ENCODE data around the gene DNAH7. TPM values are rescaled to one million over a fixed set of nuclear protein-coding genes. Genes with fewer than 3 reads are reported as not detected.

Gene DNAH7
- total and polyA plus RNA-seq, 3 donors from 2014 or later: 14.9 to 27.1 (median 25.8) TPM

GRCh38 chr2:195850764-195851163 is 217.9 kb downstream of the DNAH7 start:
- DNase-seq: no peak
- H3K27ac ChIP-seq: no peak overlapping the region
- intact Hi-C loops (cut with DNase I; ENCODE audit: low total_unique reads): no loop called here
- WGBS, 2 donors: 77 to 83% methylated on average over 3 of the region's 3 CpGs
- H3K4me3 ChIP-seq: no peak overlapping the region
- no peaks in the 10 kb centered on the region for H3K9me3 ChIP-seq
- H3K36me3 ChIP-seq (ENCODE audit: low read depth, missing control alignments): no peaks in the 10 kb centered on the region
- no peaks in the 10 kb centered on the region for H3K27me3 ChIP-seq
- TF ChIP-seq, protein P1, sequence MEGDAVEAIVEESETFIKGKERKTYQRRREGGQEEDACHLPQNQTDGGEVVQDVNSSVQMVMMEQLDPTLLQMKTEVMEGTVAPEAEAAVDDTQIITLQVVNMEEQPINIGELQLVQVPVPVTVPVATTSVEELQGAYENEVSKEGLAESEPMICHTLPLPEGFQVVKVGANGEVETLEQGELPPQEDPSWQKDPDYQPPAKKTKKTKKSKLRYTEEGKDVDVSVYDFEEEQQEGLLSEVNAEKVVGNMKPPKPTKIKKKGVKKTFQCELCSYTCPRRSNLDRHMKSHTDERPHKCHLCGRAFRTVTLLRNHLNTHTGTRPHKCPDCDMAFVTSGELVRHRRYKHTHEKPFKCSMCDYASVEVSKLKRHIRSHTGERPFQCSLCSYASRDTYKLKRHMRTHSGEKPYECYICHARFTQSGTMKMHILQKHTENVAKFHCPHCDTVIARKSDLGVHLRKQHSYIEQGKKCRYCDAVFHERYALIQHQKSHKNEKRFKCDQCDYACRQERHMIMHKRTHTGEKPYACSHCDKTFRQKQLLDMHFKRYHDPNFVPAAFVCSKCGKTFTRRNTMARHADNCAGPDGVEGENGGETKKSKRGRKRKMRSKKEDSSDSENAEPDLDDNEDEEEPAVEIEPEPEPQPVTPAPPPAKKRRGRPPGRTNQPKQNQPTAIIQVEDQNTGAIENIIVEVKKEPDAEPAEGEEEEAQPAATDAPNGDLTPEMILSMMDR (IDR thresholded peaks at IDR 0.05): no peak
- TF ChIP-seq POLR2A (IDR thresholded peaks at IDR 0.05): no peak
- H3K4me1 ChIP-seq: no peaks in the 10 kb centered on the region

- DNase-seq: no peak
- H3K27ac ChIP-seq: no peak overlapping the region
- no peak for TF ChIP-seq POLR2A (IDR thresholded peaks at IDR 0.05)
- TF ChIP-seq, protein P1 (IDR thresholded peaks at IDR 0.05): no peak
- intact Hi-C loops (cut with DNase I; ENCODE audit: low total_unique reads): no loop called here
- no peaks in the 10 kb centered on the region for H3K9me3 ChIP-seq
- no peaks in the 10 kb centered on the region for H3K4me1 ChIP-seq
- no peak overlapping the region for H3K4me3 ChIP-seq
- no peaks in the 10 kb centered on the region for H3K27me3 ChIP-seq
- WGBS, 2 donors: 89 to 91% methylated on average over 4 of the region's 4 CpGs
- no peaks in the 10 kb centered on the region for H3K36me3 ChIP-seq (ENCODE audit: low read depth, missing control alignments)
Observed at GRCh38 chr2:195848119-195848899, 220.3 kb downstream of the DNAH7 start.

- no peak overlapping the region for H3K4me3 ChIP-seq
- H3K9me3 ChIP-seq: no peaks in the 10 kb centered on the region
- no peaks in the 10 kb centered on the region for H3K27me3 ChIP-seq
- DNase-seq: no peak
- 66 to 79% methylated on average over 3 of the region's 3 CpGs for WGBS, 2 donors
- H3K4me1 ChIP-seq: no peaks in the 10 kb centered on the region
- TF ChIP-seq POLR2A (IDR thresholded peaks at IDR 0.05): no peak
- TF ChIP-seq, protein P1 (IDR thresholded peaks at IDR 0.05): no peak
- no peaks in the 10 kb centered on the region for H3K36me3 ChIP-seq (ENCODE audit: low read depth, missing control alignments)
- H3K27ac ChIP-seq: no peak overlapping the region
- intact Hi-C loops (cut with DNase I; ENCODE audit: low total_unique reads): no loop called here
Observed at GRCh38 chr2:195842932-195843331, 225.7 kb downstream of the DNAH7 start.

DNA sequence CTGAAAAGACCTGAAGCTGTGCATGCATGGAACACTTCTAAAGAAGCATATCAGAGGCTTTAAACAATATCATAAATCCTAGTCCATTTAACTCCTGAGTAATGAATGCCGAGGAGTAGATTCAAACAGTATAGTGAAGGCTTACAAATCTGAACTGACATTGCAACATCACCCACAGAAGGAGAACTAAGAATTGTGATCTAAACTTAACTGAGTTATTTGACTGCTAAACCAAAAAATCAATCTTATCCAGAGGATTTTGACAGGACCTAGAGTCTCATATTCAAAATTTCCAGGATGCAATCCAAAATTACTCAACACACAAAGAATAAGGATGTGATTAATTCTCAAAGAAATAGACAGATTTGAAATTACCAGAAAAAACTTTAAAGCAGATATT is 230.6 kb downstream of the DNAH7 start:
- H3K4me3 ChIP-seq: no peak overlapping the region
- intact Hi-C loops (cut with DNase I; ENCODE audit: low total_unique reads): no loop called here
- no peaks in the 10 kb centered on the region for H3K9me3 ChIP-seq
- TF ChIP-seq, protein P1 (IDR thresholded peaks at IDR 0.05): no peak
- TF ChIP-seq POLR2A (IDR thresholded peaks at IDR 0.05): no peak
- no peaks in the 10 kb centered on the region for H3K27me3 ChIP-seq
- no peak for DNase-seq
- 54 to 81% methylated on average over 1 of the region's 1 CpG for WGBS, 2 donors
- H3K27ac ChIP-seq: no peak overlapping the region
- H3K36me3 ChIP-seq (ENCODE audit: low read depth, missing control alignments): no peaks in the 10 kb centered on the region
- H3K4me1 ChIP-seq: no peaks in the 10 kb centered on the region

DNA sequence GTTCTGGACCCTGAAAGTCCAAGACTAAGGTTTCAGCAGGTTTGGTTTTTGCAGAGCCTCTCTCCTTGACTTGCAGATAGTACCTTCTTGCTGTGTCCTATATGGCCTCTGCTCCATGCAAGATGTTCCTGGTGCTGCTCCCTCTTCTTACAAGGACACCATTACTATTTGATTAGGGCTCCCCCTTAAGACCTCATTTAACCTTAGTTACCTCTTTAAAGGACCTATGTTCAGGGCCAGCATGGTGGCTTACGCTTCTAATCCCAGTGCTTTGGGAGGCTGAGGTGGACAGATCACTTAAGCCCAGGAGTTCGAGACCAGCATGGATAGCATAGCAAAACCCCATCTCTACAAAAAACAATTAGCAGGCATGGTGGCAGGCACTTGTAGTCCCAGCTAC is 232.6 kb downstream of the DNAH7 start:
- no peak overlapping the region for H3K27ac ChIP-seq
- H3K9me3 ChIP-seq: no peaks in the 10 kb centered on the region
- TF ChIP-seq, protein P1 (IDR thresholded peaks at IDR 0.05): no peak
- TF ChIP-seq POLR2A (IDR thresholded peaks at IDR 0.05): no peak
- no peaks in the 10 kb centered on the region for H3K27me3 ChIP-seq
- no peak overlapping the region for H3K4me3 ChIP-seq
- no peaks in the 10 kb centered on the region for H3K36me3 ChIP-seq (ENCODE audit: low read depth, missing control alignments)
- WGBS, 2 donors: 86 to 95% methylated on average over 2 of the region's 2 CpGs
- DNase-seq: no peak
- intact Hi-C loops (cut with DNase I; ENCODE audit: low total_unique reads): no loop called here
- no peaks in the 10 kb centered on the region for H3K4me1 ChIP-seq

All from testis (tissue), 3 donors.